Measurements from ENCODE around the gene STK32B.

STK32B gene

GRCh38 chr4:5134620-5135019, 83.3 kb downstream of the STK32B start:
- CTCF ChIA-PET, result interaction anchor here (0.6 kb wide), 1 partner anchor 128 kb away, joined by 6 read pairs; no protein-coding TSS in a partner anchor
- no peaks in the 10 kb centered on the region for H3K27me3 Mint-ChIP-seq
- no peaks in the 10 kb centered on the region for H3K4me1 Mint-ChIP-seq
- H3K4me3 Mint-ChIP-seq, result no peak overlapping the region
- H3K9me3 Mint-ChIP-seq, result peaks cover 2% of the 10 kb centered on the region
- DNase-seq, result no peak
- H3K27ac Mint-ChIP-seq, result no peak overlapping the region
- no peaks in the 10 kb centered on the region for H3K36me3 Mint-ChIP-seq

GRCh38 chr4:5137226-5137625, 85.9 kb downstream of the STK32B start:
- Mint-ChIP-seq H3K27ac (no peak overlapping the region), H3K9me3 (peaks cover 3% of the 10 kb centered on the region), H3K36me3 (no peaks in the 10 kb centered on the region), H3K4me3 (no peak overlapping the region), H3K4me1 (no peaks in the 10 kb centered on the region), H3K27me3 (no peaks in the 10 kb centered on the region)
- CTCF ChIA-PET, result no interaction called here
- DNase-seq, result no peak

- CTCF ChIA-PET, result no interaction called here
- DNase-seq, result no peak
- H3K4me3 Mint-ChIP-seq, result no peak overlapping the region
- no peaks in the 10 kb centered on the region for H3K4me1 Mint-ChIP-seq
- peaks cover 3% of the 10 kb centered on the region for H3K9me3 Mint-ChIP-seq
- no peak overlapping the region for H3K27ac Mint-ChIP-seq
- H3K27me3 Mint-ChIP-seq, result no peaks in the 10 kb centered on the region
- no peaks in the 10 kb centered on the region for H3K36me3 Mint-ChIP-seq
These were observed 86.6 kb downstream of the STK32B start for GRCh38 chr4:5137927-5138326.

- H3K27ac Mint-ChIP-seq, result no peak overlapping the region
- no peak overlapping the region for H3K4me3 Mint-ChIP-seq
- CTCF ChIA-PET, result no interaction called here
These were observed 87.1 kb downstream of the STK32B start for GRCh38 chr4:5138389-5138788.

GRCh38 chr4:5139141-5139540, 87.9 kb downstream of the STK32B start:
- CTCF ChIA-PET, result no interaction called here
- Mint-ChIP-seq H3K27me3 (no peaks in the 10 kb centered on the region), H3K36me3 (no peaks in the 10 kb centered on the region)

More at GRCh38 chr4:5138389-5138788, 87.1 kb downstream of the STK32B start:
- Mint-ChIP-seq H3K36me3 (no peaks in the 10 kb centered on the region), H3K4me1 (no peaks in the 10 kb centered on the region), H3K9me3 (peaks cover 3% of the 10 kb centered on the region), H3K27me3 (no peaks in the 10 kb centered on the region)
- DNase-seq, result no peak

GRCh38 chr4:5141802-5142201, 90.5 kb downstream of the STK32B start:
- no peak for DNase-seq
- Mint-ChIP-seq H3K4me1 (no peaks in the 10 kb centered on the region), H3K9me3 (peaks cover 3% of the 10 kb centered on the region), H3K27ac (no peak overlapping the region), H3K36me3 (no peaks in the 10 kb centered on the region), H3K4me3 (no peak overlapping the region), H3K27me3 (no peaks in the 10 kb centered on the region)
- CTCF ChIA-PET, result no interaction called here

More at GRCh38 chr4:5139141-5139540, 87.9 kb downstream of the STK32B start:
- no peak overlapping the region for H3K27ac Mint-ChIP-seq
- DNase-seq, result no peak
- H3K4me1 Mint-ChIP-seq, result no peaks in the 10 kb centered on the region
- peaks cover 3% of the 10 kb centered on the region for H3K9me3 Mint-ChIP-seq
- no peak overlapping the region for H3K4me3 Mint-ChIP-seq

- H3K36me3 Mint-ChIP-seq, result no peaks in the 10 kb centered on the region
- H3K9me3 Mint-ChIP-seq, result peaks cover 3% of the 10 kb centered on the region
- H3K27ac Mint-ChIP-seq, result no peak overlapping the region
- DNase-seq, result no peak
- no peaks in the 10 kb centered on the region for H3K4me1 Mint-ChIP-seq
- no peaks in the 10 kb centered on the region for H3K27me3 Mint-ChIP-seq
- CTCF ChIA-PET, result no interaction called here
- no peak overlapping the region for H3K4me3 Mint-ChIP-seq
These were observed 91.4 kb downstream of the STK32B start for GRCh38 chr4:5142726-5143125.

GRCh38 chr4:5143306-5143861, 92.1 kb downstream of the STK32B start:
- H3K27ac Mint-ChIP-seq, result no peak overlapping the region
- no peaks in the 10 kb centered on the region for H3K36me3 Mint-ChIP-seq
- DNase-seq, result no peak
- H3K9me3 Mint-ChIP-seq, result peaks cover 1% of the 10 kb centered on the region
- CTCF ChIA-PET, result no interaction called here
- no peaks in the 10 kb centered on the region for H3K27me3 Mint-ChIP-seq
- no peaks in the 10 kb centered on the region for H3K4me1 Mint-ChIP-seq
- no peak overlapping the region for H3K4me3 Mint-ChIP-seq

GRCh38 chr4:5143940-5144339, 92.7 kb downstream of the STK32B start:
- Mint-ChIP-seq H3K36me3 (no peaks in the 10 kb centered on the region), H3K4me1 (no peaks in the 10 kb centered on the region), H3K4me3 (no peak overlapping the region), H3K27ac (no peak overlapping the region), H3K9me3 (peaks cover 1% of the 10 kb centered on the region), H3K27me3 (no peaks in the 10 kb centered on the region)
- CTCF ChIA-PET, result no interaction called here
- DNase-seq, result no peak

GRCh38 chr4:5144384-5144783, 93.1 kb downstream of the STK32B start:
- Mint-ChIP-seq H3K4me3 (no peak overlapping the region), H3K27ac (no peak overlapping the region), H3K27me3 (no peaks in the 10 kb centered on the region), H3K36me3 (no peaks in the 10 kb centered on the region), H3K4me1 (no peaks in the 10 kb centered on the region), H3K9me3 (peaks cover 1% of the 10 kb centered on the region)
- no peak for DNase-seq
- CTCF ChIA-PET, result no interaction called here

- Mint-ChIP-seq H3K9me3 (no peaks in the 10 kb centered on the region), H3K4me3 (no peak overlapping the region), H3K27me3 (no peaks in the 10 kb centered on the region), H3K4me1 (no peaks in the 10 kb centered on the region), H3K36me3 (no peaks in the 10 kb centered on the region), H3K27ac (no peak overlapping the region)
- CTCF ChIA-PET, result no interaction called here
- DNase-seq, result no peak
These were observed 95.0 kb downstream of the STK32B start for GRCh38 chr4:5146248-5146647.

GRCh38 chr4:5152521-5152920, 101.2 kb downstream of the STK32B start:
- Mint-ChIP-seq H3K4me1 (no peaks in the 10 kb centered on the region), H3K27ac (no peak overlapping the region), H3K4me3 (no peak overlapping the region), H3K36me3 (no peaks in the 10 kb centered on the region), H3K9me3 (peaks cover 6% of the 10 kb centered on the region), H3K27me3 (no peaks in the 10 kb centered on the region)
- DNase-seq, result no peak
- CTCF ChIA-PET, result no interaction called here

- no peaks in the 10 kb centered on the region for H3K4me1 Mint-ChIP-seq
- H3K4me3 Mint-ChIP-seq, result no peak overlapping the region
- CTCF ChIA-PET, result no interaction called here
- H3K27me3 Mint-ChIP-seq, result no peaks in the 10 kb centered on the region
- no peak for DNase-seq
- H3K9me3 Mint-ChIP-seq, result peaks cover 6% of the 10 kb centered on the region
- H3K27ac Mint-ChIP-seq, result no peak overlapping the region
- H3K36me3 Mint-ChIP-seq, result no peaks in the 10 kb centered on the region
These were observed 105.4 kb downstream of the STK32B start for GRCh38 chr4:5156682-5157081.

GRCh38 chr4:5157791-5158770, 106.8 kb downstream of the STK32B start:
- peaks cover 6% of the 10 kb centered on the region for H3K9me3 Mint-ChIP-seq
- CTCF ChIA-PET, result no interaction called here
- no peak overlapping the region for H3K27ac Mint-ChIP-seq
- DNase-seq, result no peak
- no peaks in the 10 kb centered on the region for H3K4me1 Mint-ChIP-seq
- no peak overlapping the region for H3K4me3 Mint-ChIP-seq
- no peaks in the 10 kb centered on the region for H3K27me3 Mint-ChIP-seq
- H3K36me3 Mint-ChIP-seq, result no peaks in the 10 kb centered on the region

GRCh38 chr4:5158825-5159224, 107.5 kb downstream of the STK32B start:
- no peaks in the 10 kb centered on the region for H3K36me3 Mint-ChIP-seq
- no peaks in the 10 kb centered on the region for H3K27me3 Mint-ChIP-seq
- H3K9me3 Mint-ChIP-seq, result peaks cover 6% of the 10 kb centered on the region
- no peak overlapping the region for H3K4me3 Mint-ChIP-seq
- CTCF ChIA-PET, result no interaction called here
- no peak overlapping the region for H3K27ac Mint-ChIP-seq
- no peak for DNase-seq
- no peaks in the 10 kb centered on the region for H3K4me1 Mint-ChIP-seq

Measured in activated naive CD4-positive, alpha-beta T cell treated with anti-CD3 and anti-CD28 coated beads, Interleukin-2, amount 10 ng/mL, durations not matched to agents 7 days and 5 days (primary cell).